ENCODE results near the gene HSD3B7.
A peak's percentile ranks its signal among the peaks of the same experiment; 100 is the strongest.

The HSD3B7 gene

DNA sequence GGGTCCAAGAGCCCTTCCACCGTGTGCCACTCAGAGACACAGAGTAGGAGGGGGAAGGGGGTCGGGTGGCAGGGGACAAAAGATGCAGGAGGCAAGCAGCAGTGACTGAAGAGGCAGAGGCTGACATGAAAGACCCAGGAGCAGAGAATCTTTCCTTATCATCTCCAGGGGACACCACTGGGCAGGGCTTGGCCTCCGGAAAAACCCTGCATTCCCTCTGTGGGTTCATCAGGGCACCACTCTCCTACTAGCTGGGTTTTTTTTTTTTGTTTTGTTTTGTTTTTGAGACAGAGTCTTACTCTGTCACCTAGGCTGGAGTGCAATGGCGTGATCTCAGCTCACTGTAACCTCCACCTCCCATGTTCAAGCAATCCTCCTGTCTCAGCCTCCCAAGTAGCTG, 46.3 kb downstream of the HSD3B7 start:
- DNase-seq, result no peak

DNA sequence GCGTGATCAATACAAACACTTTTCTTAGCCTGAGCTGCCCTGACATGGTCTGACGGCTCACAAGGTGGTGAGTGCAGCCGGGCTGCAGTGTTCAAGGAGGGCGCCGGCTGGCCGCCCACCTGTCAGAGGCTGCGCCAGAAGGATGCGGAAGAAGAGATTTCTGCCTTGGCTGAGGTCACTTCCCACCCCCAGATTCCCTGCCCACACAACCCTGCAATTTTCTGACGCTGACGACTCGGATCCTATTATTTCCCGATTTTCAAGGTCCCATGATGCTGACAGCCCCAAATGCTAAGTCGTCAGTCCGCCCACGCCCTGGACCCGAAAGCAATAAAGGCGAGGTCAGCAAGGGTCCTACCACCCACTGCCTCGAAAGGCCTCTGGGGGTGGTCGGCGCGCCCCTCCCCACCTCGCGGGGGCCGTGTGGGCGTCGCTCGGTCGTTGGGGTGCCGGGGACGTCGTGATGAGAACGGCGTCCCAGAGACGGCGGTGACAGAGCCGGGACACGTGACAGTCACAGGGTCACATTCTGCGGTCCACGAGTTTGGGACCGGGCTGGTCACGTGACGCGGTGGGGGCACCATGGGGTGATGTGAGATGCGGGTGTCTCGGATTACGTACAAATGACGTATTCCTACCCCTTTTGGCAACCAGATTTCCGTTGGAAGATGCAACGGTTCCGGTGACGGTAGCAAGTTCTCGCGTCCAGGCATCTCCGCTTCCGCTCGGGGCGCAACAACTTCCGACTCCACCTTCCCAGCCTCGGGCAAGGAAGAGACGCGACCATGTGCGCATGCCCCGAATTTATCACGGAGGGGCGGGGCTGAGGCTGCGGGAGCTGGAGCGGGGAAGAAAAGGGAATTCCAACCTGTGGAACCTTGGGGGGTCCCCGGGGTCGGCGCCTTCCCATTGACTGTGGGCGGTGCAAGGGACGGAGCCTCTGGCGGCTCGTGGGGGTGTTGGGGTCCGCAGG, 48.0 kb downstream of the HSD3B7 start, which contains the start of gene STX4:
Gene STX4, plus strand, starts transcription at position 823 of the 973 bp plus-strand sequence. CDS start 248 bp downstream, outside the sequence.
- DNase-seq, result peak; percentile 99

DNA sequence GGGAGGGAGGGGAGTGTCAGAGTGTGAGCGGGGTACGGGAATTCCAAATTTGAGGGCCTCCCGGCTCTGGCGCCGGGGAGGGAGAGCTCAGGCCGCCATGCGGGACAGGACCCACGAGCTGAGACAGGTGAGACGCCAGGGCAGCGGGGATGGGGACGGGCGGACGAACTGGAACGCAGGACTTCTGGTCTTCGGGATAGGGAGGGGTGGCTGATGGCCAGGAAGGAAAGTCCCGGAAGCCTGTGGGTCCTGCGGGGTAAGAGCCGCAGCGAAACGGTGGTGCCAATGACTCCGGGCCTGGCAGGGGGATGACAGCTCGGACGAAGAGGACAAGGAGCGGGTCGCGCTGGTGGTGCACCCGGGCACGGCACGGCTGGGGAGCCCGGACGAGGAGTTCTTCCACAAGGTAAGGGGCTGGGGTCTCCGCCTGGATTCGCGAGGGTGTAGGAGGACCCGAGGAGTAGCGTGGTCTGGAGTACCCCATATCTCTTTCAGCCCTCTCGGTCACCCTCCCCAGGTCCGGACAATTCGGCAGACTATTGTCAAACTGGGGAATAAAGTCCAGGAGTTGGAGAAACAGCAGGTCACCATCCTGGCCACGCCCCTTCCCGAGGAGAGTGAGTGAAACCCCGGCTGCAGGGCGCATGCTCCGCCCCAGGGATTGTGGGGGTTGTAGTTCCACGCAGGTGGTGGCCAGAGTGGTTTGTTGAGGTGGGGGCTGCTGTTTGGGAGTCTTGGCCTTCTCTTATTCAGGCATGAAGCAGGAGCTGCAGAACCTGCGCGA, 48.9 kb downstream of the HSD3B7 start:
- DNase-seq, result peak; percentile 93

DNA sequence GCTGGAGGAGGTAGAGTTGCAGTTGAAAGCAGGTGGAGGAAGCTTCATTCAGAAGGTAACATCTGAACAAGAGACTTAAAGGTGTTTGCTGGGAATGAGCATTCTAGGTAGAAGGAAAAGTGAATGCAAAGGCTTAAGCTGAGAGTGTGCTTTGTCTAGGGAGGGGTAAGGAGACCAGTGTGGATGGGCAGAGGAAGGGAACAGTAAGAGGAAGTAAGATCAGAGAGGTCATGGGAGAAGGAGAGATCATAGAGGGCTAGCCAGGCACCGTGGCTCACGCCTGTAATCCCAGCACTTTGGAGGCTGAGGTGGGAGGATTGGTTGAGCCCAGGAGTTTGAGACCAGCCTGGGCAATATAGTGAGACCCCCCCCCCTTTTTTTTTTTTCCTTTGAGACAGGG, 51.7 kb downstream of the HSD3B7 start:
- DNase-seq, result no peak
